NB4 (cell line): ENCODE data around the gene PCCA.

Source experiments
- DNase-seq: peaks from one replicate; pipeline ENCODE4 v3.0.0; 2010; ENCODE audit warnings: low read depth
- H3K4me3 ChIP-seq: one replicate; pipeline ENCODE4 v1.5.1; 2011; ENCODE audit warnings: mild to moderate bottlenecking, low read depth, low read length, moderate library complexity
- CTCF ChIP-seq: IDR thresholded peaks from one replicate; pipeline ENCODE4 v1.5.1; 2012; ENCODE audit warnings: low read depth, low read length
- MAX ChIP-seq: IDR thresholded peaks from 2 replicates; pipeline ENCODE4 v1.6.1; 2011; ENCODE audit warnings: low read depth, low read length
- MYC ChIP-seq: IDR thresholded peaks from 2 replicates; pipeline ENCODE4 v1.6.1; 2011; ENCODE audit warnings: low read depth, low read length
- POLR2A ChIP-seq: IDR thresholded peaks from 2 replicates; pipeline ENCODE4 v1.6.1; 2011; ENCODE audit warnings: mild to moderate bottlenecking; ENCODE audit not compliant: insufficient read length; ENCODE audit errors: extremely low read depth

The PCCA gene

GRCh38 chr13:100528353-100528752, 439.5 kb downstream of the PCCA start:
- DNase-seq = no peak
- no peak overlapping the region for H3K4me3 ChIP-seq
- no peak for TF ChIP-seq POLR2A
- TF ChIP-seq MAX = no peak
- no peak for TF ChIP-seq MYC
- TF ChIP-seq CTCF = no peak

- TF ChIP-seq POLR2A (no peak), MYC (no peak), CTCF (no peak), MAX (no peak)
- no peak overlapping the region for H3K4me3 ChIP-seq
- no peak for DNase-seq
Observed at GRCh38 chr13:100528820-100529219, 439.9 kb downstream of the PCCA start.

GRCh38 chr13:100529666-100530377, 440.9 kb downstream of the PCCA start:
- no peak for DNase-seq
- no peak overlapping the region for H3K4me3 ChIP-seq
- TF ChIP-seq MYC (no peak), MAX (no peak), CTCF (no peak), POLR2A (no peak)

- no peak overlapping the region for H3K4me3 ChIP-seq
- TF ChIP-seq CTCF = no peak
- TF ChIP-seq MYC = no peak
- no peak for TF ChIP-seq POLR2A
- TF ChIP-seq MAX = no peak
- DNase-seq = no peak
Observed at GRCh38 chr13:100530671-100531213, 441.8 kb downstream of the PCCA start.

GRCh38 chr13:100532090-100532766, 443.3 kb downstream of the PCCA start:
- no peak overlapping the region for H3K4me3 ChIP-seq
- TF ChIP-seq MYC = no peak
- no peak for TF ChIP-seq POLR2A
- no peak for TF ChIP-seq MAX
- TF ChIP-seq CTCF = no peak
- no peak for DNase-seq
